ENCODE measurements around the gene ORC6.

DNA sequence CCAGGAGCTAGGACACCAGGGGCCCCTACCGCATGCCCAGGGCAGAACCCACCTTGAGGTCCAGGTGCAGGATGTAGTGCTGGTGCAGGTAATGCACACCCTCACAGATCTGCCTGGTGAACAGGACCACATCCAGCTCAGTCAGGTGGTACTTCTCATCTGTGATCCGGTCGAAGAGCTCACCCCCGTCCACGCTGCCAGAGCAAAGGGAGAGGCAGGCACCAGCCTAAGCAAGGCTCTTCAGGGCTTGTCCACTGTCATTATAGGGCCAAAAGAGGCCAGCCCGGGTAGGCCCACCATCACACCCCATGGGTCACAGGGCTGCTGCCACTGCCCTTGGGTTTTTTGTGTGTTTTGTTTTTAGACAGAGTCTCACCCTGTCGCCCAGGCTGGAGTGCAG lies 37.7 kb downstream of the ORC6 start:
- TF ChIP-seq, protein P1, sequence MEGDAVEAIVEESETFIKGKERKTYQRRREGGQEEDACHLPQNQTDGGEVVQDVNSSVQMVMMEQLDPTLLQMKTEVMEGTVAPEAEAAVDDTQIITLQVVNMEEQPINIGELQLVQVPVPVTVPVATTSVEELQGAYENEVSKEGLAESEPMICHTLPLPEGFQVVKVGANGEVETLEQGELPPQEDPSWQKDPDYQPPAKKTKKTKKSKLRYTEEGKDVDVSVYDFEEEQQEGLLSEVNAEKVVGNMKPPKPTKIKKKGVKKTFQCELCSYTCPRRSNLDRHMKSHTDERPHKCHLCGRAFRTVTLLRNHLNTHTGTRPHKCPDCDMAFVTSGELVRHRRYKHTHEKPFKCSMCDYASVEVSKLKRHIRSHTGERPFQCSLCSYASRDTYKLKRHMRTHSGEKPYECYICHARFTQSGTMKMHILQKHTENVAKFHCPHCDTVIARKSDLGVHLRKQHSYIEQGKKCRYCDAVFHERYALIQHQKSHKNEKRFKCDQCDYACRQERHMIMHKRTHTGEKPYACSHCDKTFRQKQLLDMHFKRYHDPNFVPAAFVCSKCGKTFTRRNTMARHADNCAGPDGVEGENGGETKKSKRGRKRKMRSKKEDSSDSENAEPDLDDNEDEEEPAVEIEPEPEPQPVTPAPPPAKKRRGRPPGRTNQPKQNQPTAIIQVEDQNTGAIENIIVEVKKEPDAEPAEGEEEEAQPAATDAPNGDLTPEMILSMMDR (IDR thresholded peaks at IDR 0.05; ENCODE audit: poor library complexity): no peak
- TF ChIP-seq EZH2 (IDR thresholded peaks at IDR 0.05; ENCODE audit: borderline replicate concordance): no peak
- no peak for TF ChIP-seq EZH2phosphoT487 (IDR thresholded peaks at IDR 0.05; ENCODE audit: low read depth, severe bottlenecking, unreplicated experiment)

All from hepatocyte (in vitro differentiated cells).